BE2C (cell line): ENCODE results near the gene LARGE2.
A peak's percentile ranks its signal among the peaks of the same experiment; 100 is the strongest.

Experiments used
- DNase-seq: peaks from one replicate; pipeline ENCODE4 v3.0.0-alpha.2; 2020
- H3K27me3 ChIP-seq: fragments of 250-450 bp; sonication (Bioruptor Pico); 2 replicates; pipeline ENCODE4 v1.5.1; 2020; ENCODE audit warnings: mild to moderate bottlenecking
- H3K36me3 ChIP-seq: fragments of 250-450 bp; sonication (Bioruptor Pico); 2 replicates; pipeline ENCODE4 v1.5.1; 2020; ENCODE audit warnings: mild to moderate bottlenecking
- H3K4me1 ChIP-seq: fragments of 250-450 bp; sonication (Bioruptor Pico); 2 replicates; pipeline ENCODE4 v1.5.1; 2020
- H3K4me3 ChIP-seq: 2 replicates; pipeline ENCODE4 v1.5.1; 2011; ENCODE audit warnings: low read depth, low read length
- H3K9me3 ChIP-seq: fragments of 250-450 bp; sonication (Bioruptor Pico); 2 replicates; pipeline ENCODE4 v1.5.1; 2020
- TF ChIP-seq, protein P1 (sequence below): IDR thresholded peaks from 2 replicates; pipeline ENCODE4 v1.5.1; 2012; ENCODE audit warnings: mild to moderate bottlenecking, low read depth, low read length

Gene LARGE2

DNA sequence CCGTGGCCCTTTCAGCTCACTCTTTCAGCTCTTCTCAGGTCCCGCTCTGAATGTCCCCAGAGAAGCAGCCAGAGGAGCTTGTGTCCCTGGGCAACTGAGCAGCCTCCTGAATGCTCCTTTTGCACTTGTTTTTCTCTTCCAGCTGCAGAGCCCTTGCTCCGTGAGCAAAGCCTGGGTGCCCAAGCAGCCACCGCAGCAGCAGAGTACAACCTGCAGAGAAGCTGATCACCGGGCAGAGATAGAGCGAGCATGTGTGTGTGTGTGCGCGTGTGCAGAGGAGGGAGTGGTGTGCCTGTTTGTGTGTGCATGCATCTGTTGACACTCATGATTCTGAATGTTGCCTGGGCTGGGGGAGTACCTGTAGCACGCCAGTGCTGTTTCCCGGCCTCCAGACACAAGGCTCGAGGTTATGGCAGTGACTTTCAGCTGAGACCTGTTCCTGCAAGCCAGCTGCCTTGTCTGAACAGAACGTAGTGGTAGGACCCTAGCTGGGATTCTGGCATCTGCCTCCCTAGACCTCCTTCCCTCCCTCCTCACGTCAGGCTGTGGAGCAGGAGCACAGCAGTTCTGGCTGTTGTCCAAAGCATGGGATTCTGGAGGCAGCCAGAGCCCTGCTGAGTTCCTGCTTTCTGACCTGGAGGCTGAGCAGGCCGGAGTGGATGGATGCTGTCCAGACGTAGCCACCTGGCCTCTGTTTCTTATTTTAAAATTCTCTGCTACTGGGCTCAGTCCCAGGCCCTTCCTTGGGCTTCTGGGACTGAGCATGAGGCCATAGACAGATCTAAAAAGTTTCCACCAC lies 41.5 kb upstream of the LARGE2 start:
- no peaks in the 10 kb centered on the region for H3K27me3 ChIP-seq
- H3K9me3 ChIP-seq, result no peaks in the 10 kb centered on the region
- TF ChIP-seq, protein P1, sequence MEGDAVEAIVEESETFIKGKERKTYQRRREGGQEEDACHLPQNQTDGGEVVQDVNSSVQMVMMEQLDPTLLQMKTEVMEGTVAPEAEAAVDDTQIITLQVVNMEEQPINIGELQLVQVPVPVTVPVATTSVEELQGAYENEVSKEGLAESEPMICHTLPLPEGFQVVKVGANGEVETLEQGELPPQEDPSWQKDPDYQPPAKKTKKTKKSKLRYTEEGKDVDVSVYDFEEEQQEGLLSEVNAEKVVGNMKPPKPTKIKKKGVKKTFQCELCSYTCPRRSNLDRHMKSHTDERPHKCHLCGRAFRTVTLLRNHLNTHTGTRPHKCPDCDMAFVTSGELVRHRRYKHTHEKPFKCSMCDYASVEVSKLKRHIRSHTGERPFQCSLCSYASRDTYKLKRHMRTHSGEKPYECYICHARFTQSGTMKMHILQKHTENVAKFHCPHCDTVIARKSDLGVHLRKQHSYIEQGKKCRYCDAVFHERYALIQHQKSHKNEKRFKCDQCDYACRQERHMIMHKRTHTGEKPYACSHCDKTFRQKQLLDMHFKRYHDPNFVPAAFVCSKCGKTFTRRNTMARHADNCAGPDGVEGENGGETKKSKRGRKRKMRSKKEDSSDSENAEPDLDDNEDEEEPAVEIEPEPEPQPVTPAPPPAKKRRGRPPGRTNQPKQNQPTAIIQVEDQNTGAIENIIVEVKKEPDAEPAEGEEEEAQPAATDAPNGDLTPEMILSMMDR, result no peak
- peaks cover 9% of the 10 kb centered on the region; the same call in 1 of the 2 replicates for H3K36me3 ChIP-seq
- peak; percentile 80 for DNase-seq
- peaks cover 20% of the 10 kb centered on the region for H3K4me1 ChIP-seq
- H3K4me3 ChIP-seq, result peak overlapping the region; percentile 30

DNA sequence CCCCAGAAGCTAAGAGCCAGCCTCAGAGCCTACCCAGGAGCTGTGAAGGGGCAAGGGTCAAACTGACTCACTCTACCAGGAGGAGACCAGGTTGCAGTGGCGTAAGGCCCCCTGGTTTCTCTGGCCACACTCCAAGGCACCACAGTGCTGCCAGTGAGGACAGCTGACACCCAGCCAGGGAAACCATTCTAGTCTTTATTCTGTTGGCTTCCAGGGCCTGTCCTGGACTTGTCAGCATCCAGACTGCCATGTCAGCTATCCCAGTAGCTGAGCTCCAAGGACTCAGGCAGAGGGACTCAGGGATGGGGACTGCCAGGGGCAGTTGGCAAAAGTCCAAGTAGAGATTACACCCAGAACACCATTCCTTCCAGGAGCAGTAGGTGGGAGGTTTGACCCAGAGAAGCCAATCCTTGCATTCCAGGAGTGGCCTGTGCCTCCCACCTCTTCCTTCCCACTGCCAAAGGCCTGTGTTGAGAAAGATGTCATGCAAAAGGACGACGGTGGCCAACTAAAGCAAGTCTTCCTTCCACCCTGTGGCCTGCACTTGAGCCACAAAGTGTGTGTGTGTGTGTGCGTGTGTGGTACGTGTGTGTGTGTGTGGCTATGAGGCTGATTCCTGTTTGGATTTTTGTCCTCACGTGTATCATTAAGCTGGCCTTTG lies 40.6 kb upstream of the LARGE2 start:
- TF ChIP-seq, protein P1, result no peak
- DNase-seq, result peak; percentile 67
- H3K27me3 ChIP-seq, result no peaks in the 10 kb centered on the region

DNA sequence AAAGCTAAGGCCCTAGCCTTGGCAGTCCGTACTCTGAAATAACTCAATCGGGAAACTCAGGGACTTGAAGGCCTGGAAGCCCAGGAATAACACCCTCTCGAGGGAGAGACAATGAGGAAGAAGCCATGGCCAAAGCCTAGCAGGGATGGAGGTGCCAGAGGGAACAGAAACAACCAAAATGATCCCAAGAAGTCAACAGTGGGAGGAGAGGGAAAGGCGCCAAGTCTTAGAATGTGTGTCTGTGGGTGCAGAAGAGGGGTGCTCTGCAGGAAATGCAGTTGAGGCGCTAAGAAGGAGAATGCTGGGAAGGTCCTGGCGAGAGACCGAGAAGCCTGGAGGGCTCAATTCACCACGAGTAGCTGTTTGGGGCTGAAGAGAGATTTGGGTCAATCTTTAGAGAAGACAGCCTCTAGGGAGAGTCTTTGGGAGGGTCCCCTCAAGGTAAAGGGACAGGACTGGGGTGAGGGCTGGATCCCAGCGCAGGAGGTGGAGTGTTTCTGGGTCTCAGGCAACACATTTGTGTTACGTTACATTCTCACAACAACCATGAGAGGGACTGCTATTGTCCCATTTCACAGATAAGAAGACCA lies 37.8 kb upstream of the LARGE2 start:
- Histone ChIP-seq H3K27me3 (no peaks in the 10 kb centered on the region), H3K4me3 (no peak overlapping the region), H3K4me1 (peaks cover 18% of the 10 kb centered on the region), H3K36me3 (peaks cover 3% of the 10 kb centered on the region; the same call in 1 of the 2 replicates), H3K9me3 (no peaks in the 10 kb centered on the region)
- no peak for DNase-seq
- TF ChIP-seq, protein P1, result no peak

More for the DNA sequence above, 40.6 kb upstream of the LARGE2 start:
- peaks cover 9% of the 10 kb centered on the region; the same call in 1 of the 2 replicates for H3K36me3 ChIP-seq
- no peak overlapping the region for H3K4me3 ChIP-seq
- H3K9me3 ChIP-seq, result no peaks in the 10 kb centered on the region
- H3K4me1 ChIP-seq, result peaks cover 20% of the 10 kb centered on the region

DNA sequence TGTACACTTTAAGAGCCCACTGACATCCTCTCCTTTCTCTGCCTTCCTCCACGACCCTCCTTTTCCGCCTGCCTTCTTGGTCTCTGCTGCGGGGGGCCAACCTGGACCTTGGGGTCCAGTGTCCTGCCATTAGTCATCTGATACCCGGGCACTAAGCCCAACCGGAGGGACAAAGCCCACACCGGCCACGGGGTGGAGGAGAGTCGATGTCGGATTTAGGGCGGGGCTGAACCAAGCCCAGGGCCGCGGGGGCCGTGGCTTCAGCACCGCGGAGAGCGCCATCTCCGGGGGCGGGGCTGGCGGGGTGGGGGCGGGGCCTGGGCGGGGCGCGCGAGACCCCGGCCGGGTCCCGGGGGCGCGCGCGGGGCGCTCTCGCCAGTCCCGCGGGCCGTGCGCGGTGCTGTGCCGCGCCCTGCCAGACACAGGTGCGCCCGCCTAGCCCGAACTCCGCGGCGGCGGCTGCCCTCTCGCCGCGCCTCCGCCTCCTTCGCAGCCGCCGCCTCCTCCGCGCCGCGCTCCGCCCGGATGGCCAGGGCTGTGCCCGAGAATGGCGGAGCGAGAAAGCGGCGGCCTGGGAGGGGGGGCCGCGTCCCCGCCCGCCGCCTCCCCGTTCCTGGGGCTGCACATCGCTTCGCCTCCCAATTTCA lies 37.1 kb upstream of the LARGE2 start, which contains the start of gene MAPK8IP1:
TSS of gene MAPK8IP1 (plus strand) at position 378 of the 647 bp plus-strand sequence. CDS start at position 548, 170 bp downstream.
- H3K27me3 ChIP-seq, result no peaks in the 10 kb centered on the region
- H3K4me1 ChIP-seq, result peaks cover 15% of the 10 kb centered on the region
- TF ChIP-seq, protein P1, result no peak
- DNase-seq, result peak; percentile 67
- peaks cover 3% of the 10 kb centered on the region; the same call in 1 of the 2 replicates for H3K36me3 ChIP-seq
- H3K4me3 ChIP-seq, result peak within 1 kb of the TSS; percentile 74
- H3K9me3 ChIP-seq, result no peaks in the 10 kb centered on the region

DNA sequence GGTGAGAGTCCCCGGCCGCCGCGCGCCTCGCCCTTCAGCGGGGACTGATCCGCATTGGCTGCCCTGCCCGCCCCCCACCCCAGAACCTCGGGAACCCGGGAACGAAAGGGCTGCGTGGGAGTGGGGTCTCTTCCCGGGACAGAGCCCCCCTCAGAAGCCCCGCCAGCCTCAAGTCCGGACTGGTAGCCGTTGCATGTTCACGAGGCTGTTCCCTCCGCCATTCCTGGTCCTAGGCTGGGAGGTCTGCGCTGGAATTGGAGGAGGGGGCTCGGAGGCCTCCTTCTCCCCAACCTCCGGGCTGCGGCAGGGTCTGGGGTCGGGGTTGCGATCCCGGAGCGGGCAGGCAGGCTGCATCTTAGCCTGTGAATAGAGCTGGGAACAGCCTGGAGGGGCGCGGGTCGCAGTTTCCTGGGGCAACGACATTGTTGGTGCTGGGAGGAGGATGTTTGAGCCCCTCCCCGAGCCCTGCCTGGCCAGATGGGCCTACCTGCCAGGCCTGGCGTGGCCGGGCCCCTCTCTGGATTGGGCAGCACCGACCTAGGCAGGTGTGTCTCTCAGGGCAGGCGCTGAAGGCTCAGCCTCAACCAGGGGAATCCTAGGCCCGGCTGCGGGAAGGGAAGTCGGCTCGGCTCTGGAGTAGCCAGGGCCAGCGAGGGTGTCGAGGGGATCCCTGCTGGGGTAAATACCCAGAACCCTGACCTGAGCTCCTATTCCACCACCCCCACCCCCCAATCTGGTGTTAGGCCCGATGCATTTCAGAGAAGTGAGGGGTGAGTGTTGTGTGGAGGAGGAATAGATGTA lies 36.3 kb upstream of the LARGE2 start:
- TF ChIP-seq, protein P1, result no peak
- DNase-seq, result no peak

More for the DNA sequence above, 36.3 kb upstream of the LARGE2 start:
- Histone ChIP-seq H3K4me1 (peaks cover 15% of the 10 kb centered on the region), H3K9me3 (no peaks in the 10 kb centered on the region), H3K4me3 (peak overlapping the region; percentile 74), H3K27me3 (no peaks in the 10 kb centered on the region), H3K36me3 (peaks cover 3% of the 10 kb centered on the region; the same call in 1 of the 2 replicates)
